ENCODE data around the gene NUP54. TPM values are rescaled to one million over a fixed set of nuclear protein-coding genes. Genes with fewer than 3 reads are reported as not detected.

Gene NUP54
- total and polyA plus RNA-seq, 2 donors (not counting 1 experiment from before 2014, with no cell fraction given) = 49.3 to 55.5 TPM

- peaks cover 4% of the 10 kb centered on the region for H3K36me3 ChIP-seq (ENCODE audit: control insufficient read depth, insufficient read depth, low read length)
- no peak overlapping the region for H2AFZ ChIP-seq (ENCODE audit: low read length)
- no peaks in the 10 kb centered on the region for H3K27me3 ChIP-seq (ENCODE audit: control insufficient read depth, insufficient read depth, low read length)
- H3K4me3 ChIP-seq (replicated peaks in 1 of 4; ENCODE audit: control extremely low read depth in 1 of 4, insufficient read depth in 1 of 4, low read depth in 3 of 4, low read length in 4 of 4) = no peak overlapping the region
- no peak overlapping the region for H3K9ac ChIP-seq (ENCODE audit: insufficient read depth, low read length)
- H3K4me2 ChIP-seq (ENCODE audit: extremely low read depth, insufficient read depth, low read length) = no peak overlapping the region
- H3K27ac ChIP-seq (ENCODE audit: insufficient read depth, low read length) = no peak overlapping the region
- no peaks in the 10 kb centered on the region for H3K9me3 ChIP-seq (ENCODE audit: control insufficient read depth, insufficient read depth, low read depth, low read length)
- no peaks in the 10 kb centered on the region for H4K20me1 ChIP-seq (ENCODE audit: control insufficient read depth, extremely low read depth, insufficient read depth, low read length)
- H3K79me2 ChIP-seq (ENCODE audit: control insufficient read depth, insufficient read depth, low read length) = peaks cover 2% of the 10 kb centered on the region
- DNase-seq (ENCODE audit: low read depth in 2 of 2) = no peak
- TF ChIP-seq EZH2 (IDR thresholded peaks at IDR 0.05; ENCODE audit: low read length, missing control alignments) = no peak
- TF ChIP-seq, protein P1, sequence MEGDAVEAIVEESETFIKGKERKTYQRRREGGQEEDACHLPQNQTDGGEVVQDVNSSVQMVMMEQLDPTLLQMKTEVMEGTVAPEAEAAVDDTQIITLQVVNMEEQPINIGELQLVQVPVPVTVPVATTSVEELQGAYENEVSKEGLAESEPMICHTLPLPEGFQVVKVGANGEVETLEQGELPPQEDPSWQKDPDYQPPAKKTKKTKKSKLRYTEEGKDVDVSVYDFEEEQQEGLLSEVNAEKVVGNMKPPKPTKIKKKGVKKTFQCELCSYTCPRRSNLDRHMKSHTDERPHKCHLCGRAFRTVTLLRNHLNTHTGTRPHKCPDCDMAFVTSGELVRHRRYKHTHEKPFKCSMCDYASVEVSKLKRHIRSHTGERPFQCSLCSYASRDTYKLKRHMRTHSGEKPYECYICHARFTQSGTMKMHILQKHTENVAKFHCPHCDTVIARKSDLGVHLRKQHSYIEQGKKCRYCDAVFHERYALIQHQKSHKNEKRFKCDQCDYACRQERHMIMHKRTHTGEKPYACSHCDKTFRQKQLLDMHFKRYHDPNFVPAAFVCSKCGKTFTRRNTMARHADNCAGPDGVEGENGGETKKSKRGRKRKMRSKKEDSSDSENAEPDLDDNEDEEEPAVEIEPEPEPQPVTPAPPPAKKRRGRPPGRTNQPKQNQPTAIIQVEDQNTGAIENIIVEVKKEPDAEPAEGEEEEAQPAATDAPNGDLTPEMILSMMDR (conservative IDR thresholded peaks at IDR 0.05 in 1 of 2, IDR thresholded peaks at IDR 0.05 in 1 of 2; ENCODE audit: low read depth in 1 of 2, low read length in 2 of 2) = no peak
- H3K4me1 ChIP-seq (ENCODE audit: control insufficient read depth, extremely low read depth, insufficient read depth, low read length) = no peaks in the 10 kb centered on the region
Observed at GRCh38 chr4:76177709-76178108, 29.5 kb upstream of the NUP54 start.

GRCh38 chr4:76175336-76175735 lies 27.1 kb upstream of the NUP54 start:
- no peaks in the 10 kb centered on the region for H4K20me1 ChIP-seq (ENCODE audit: control insufficient read depth, extremely low read depth, insufficient read depth, low read length)
- H3K79me2 ChIP-seq (ENCODE audit: control insufficient read depth, insufficient read depth, low read length) = no peaks in the 10 kb centered on the region
- no peak overlapping the region for H3K27ac ChIP-seq (ENCODE audit: insufficient read depth, low read length)

DNA sequence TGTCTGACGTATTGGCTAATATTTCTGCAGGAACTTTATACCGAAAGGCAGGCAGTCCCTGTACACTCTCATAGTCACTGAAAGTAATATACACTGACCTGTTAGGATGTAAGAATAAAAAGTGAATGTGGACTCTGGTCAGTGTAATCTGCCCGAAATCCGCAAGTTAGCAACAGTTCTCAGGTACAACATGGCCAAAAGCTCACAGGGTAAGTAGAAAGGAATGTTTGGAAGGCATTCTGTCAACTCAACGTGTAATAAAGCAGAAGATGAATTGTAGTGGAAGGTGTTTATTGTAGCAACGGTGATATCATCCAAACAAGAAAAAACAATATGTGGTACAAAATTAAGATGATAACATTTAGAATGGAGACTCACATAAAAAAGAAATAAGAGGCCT lies 26.0 kb upstream of the NUP54 start:
- Histone ChIP-seq H3K4me2 (ENCODE audit: extremely low read depth, insufficient read depth, low read length) (no peak overlapping the region), H3K79me2 (ENCODE audit: control insufficient read depth, insufficient read depth, low read length) (no peaks in the 10 kb centered on the region), H3K9ac (ENCODE audit: insufficient read depth, low read length) (no peak overlapping the region), H2AFZ (ENCODE audit: low read length) (no peak overlapping the region), H3K4me1 (ENCODE audit: control insufficient read depth, extremely low read depth, insufficient read depth, low read length) (no peaks in the 10 kb centered on the region), H3K9me3 (ENCODE audit: control insufficient read depth, insufficient read depth, low read depth, low read length) (no peaks in the 10 kb centered on the region), H3K36me3 (ENCODE audit: control insufficient read depth, insufficient read depth, low read length) (peaks cover 5% of the 10 kb centered on the region), H3K27me3 (ENCODE audit: control insufficient read depth, insufficient read depth, low read length) (no peaks in the 10 kb centered on the region), H3K27ac (ENCODE audit: insufficient read depth, low read length) (no peak overlapping the region), H4K20me1 (ENCODE audit: control insufficient read depth, extremely low read depth, insufficient read depth, low read length) (no peaks in the 10 kb centered on the region), H3K4me3 (replicated peaks in 1 of 4; ENCODE audit: control extremely low read depth in 1 of 4, insufficient read depth in 1 of 4, low read depth in 3 of 4, low read length in 4 of 4) (no peak overlapping the region)
- no peak for DNase-seq (ENCODE audit: low read depth in 2 of 2)
- no peak for TF ChIP-seq EZH2 (IDR thresholded peaks at IDR 0.05; ENCODE audit: low read length, missing control alignments)

More at GRCh38 chr4:76175336-76175735, 27.1 kb upstream of the NUP54 start:
- Histone ChIP-seq H3K36me3 (ENCODE audit: control insufficient read depth, insufficient read depth, low read length) (peaks cover 4% of the 10 kb centered on the region), H3K9ac (ENCODE audit: insufficient read depth, low read length) (no peak overlapping the region), H3K9me3 (ENCODE audit: control insufficient read depth, insufficient read depth, low read depth, low read length) (no peaks in the 10 kb centered on the region), H3K4me3 (replicated peaks in 1 of 4; ENCODE audit: control extremely low read depth in 1 of 4, insufficient read depth in 1 of 4, low read depth in 3 of 4, low read length in 4 of 4) (no peak overlapping the region), H3K27me3 (ENCODE audit: control insufficient read depth, insufficient read depth, low read length) (no peaks in the 10 kb centered on the region), H3K4me1 (ENCODE audit: control insufficient read depth, extremely low read depth, insufficient read depth, low read length) (no peaks in the 10 kb centered on the region), H3K4me2 (ENCODE audit: extremely low read depth, insufficient read depth, low read length) (no peak overlapping the region), H2AFZ (ENCODE audit: low read length) (no peak overlapping the region)
- no peak for TF ChIP-seq EZH2 (IDR thresholded peaks at IDR 0.05; ENCODE audit: low read length, missing control alignments)
- TF ChIP-seq, protein P1 (conservative IDR thresholded peaks at IDR 0.05 in 1 of 2, IDR thresholded peaks at IDR 0.05 in 1 of 2; ENCODE audit: low read depth in 1 of 2, low read length in 2 of 2) = no peak
- no peak for DNase-seq (ENCODE audit: low read depth in 2 of 2)
